Glutamatergic neuron (in vitro differentiated cells): ENCODE measurements around the gene SNAP47. TPM values are rescaled to one million over a fixed set of nuclear protein-coding genes. Genes with fewer than 3 reads are reported as not detected.
"Not testable (repeated sequence)": the region's sequence is repeated elsewhere in the genome, so short reads cannot be mapped to it uniquely, and the experiment has no call there.

Experiments used
- DNase-seq: peaks from one replicate; pipeline ENCODE4 v3.0.0; 2022
- H3K27ac Mint-ChIP-seq: one replicate; pipeline ENCODE4 v1.8.0; 2020; ENCODE audit warnings: mild to moderate bottlenecking, mixed read lengths, inconsistent platforms; ENCODE audit not compliant: unreplicated experiment
- H3K27me3 Mint-ChIP-seq: one replicate; pipeline ENCODE4 v1.8.0; 2020; ENCODE audit warnings: mild to moderate bottlenecking, moderate library complexity, mixed read lengths, inconsistent platforms; ENCODE audit not compliant: unreplicated experiment
- H3K36me3 Mint-ChIP-seq: one replicate; pipeline ENCODE4 v1.8.0; 2020; ENCODE audit warnings: mild to moderate bottlenecking, mixed read lengths, inconsistent platforms; ENCODE audit not compliant: unreplicated experiment
- H3K4me1 Mint-ChIP-seq: one replicate; pipeline ENCODE4 v1.8.0; 2020; ENCODE audit warnings: mild to moderate bottlenecking, low read depth, mixed read lengths, inconsistent platforms; ENCODE audit not compliant: unreplicated experiment
- H3K4me3 Mint-ChIP-seq: one replicate; pipeline ENCODE4 v1.8.0; 2020; ENCODE audit warnings: mild to moderate bottlenecking, mixed read lengths, inconsistent platforms; ENCODE audit not compliant: unreplicated experiment
- H3K9me3 Mint-ChIP-seq: one replicate; pipeline ENCODE4 v1.8.0; 2020; ENCODE audit warnings: mild to moderate bottlenecking, moderate library complexity, mixed read lengths, inconsistent platforms; ENCODE audit not compliant: unreplicated experiment
- total RNA-seq: library from RNA; stranded (reverse); fragmentation: NEBNext Ultra II Directional; extraction: Animal tissue kit (Norgen Biotek cat#: 25700); gene quantifications from one replicate; pipeline ENCODE4 v1.2.1, GENCODE V29; 2021; ENCODE audit not compliant: unreplicated experiment
- TF ChIP-seq, protein P1 (sequence below): fragments of 200-600 bp; sonication (generic); IDR thresholded peaks from one replicate; pipeline ENCODE4 v1.5.0; 2021; ENCODE audit not compliant: partially characterized antibody, unreplicated experiment

Gene SNAP47
- total RNA-seq, 1 donor from 2014 or later = 34.0 TPM

- Mint-ChIP-seq H3K36me3 (peaks cover 10% of the 10 kb centered on the region), H3K4me1 (no peaks in the 10 kb centered on the region), H3K4me3 (no peak overlapping the region), H3K27ac (no peak overlapping the region), H3K27me3 (no peaks in the 10 kb centered on the region), H3K9me3 (peaks cover 17% of the 10 kb centered on the region)
- TF ChIP-seq, protein P1, sequence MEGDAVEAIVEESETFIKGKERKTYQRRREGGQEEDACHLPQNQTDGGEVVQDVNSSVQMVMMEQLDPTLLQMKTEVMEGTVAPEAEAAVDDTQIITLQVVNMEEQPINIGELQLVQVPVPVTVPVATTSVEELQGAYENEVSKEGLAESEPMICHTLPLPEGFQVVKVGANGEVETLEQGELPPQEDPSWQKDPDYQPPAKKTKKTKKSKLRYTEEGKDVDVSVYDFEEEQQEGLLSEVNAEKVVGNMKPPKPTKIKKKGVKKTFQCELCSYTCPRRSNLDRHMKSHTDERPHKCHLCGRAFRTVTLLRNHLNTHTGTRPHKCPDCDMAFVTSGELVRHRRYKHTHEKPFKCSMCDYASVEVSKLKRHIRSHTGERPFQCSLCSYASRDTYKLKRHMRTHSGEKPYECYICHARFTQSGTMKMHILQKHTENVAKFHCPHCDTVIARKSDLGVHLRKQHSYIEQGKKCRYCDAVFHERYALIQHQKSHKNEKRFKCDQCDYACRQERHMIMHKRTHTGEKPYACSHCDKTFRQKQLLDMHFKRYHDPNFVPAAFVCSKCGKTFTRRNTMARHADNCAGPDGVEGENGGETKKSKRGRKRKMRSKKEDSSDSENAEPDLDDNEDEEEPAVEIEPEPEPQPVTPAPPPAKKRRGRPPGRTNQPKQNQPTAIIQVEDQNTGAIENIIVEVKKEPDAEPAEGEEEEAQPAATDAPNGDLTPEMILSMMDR = no peak
- DNase-seq = no peak
These were observed 25.8 kb upstream of the SNAP47 start for GRCh38 chr1:227709451-227709850.

- Mint-ChIP-seq H3K36me3 (peaks cover 14% of the 10 kb centered on the region), H3K9me3 (peaks cover 15% of the 10 kb centered on the region)
- H3K4me1 Mint-ChIP-seq, DNase-seq, H3K27me3 Mint-ChIP-seq, H3K27ac Mint-ChIP-seq, H3K4me3 Mint-ChIP-seq: not testable (repeated sequence)
These were observed 24.8 kb upstream of the SNAP47 start for GRCh38 chr1:227710474-227710873.

GRCh38 chr1:227712648-227713047 is 22.6 kb upstream of the SNAP47 start:
- peaks cover 22% of the 10 kb centered on the region for H3K9me3 Mint-ChIP-seq
- no peaks in the 10 kb centered on the region for H3K4me1 Mint-ChIP-seq
- H3K36me3 Mint-ChIP-seq = peaks cover 24% of the 10 kb centered on the region
- no peak overlapping the region for H3K27ac Mint-ChIP-seq
- TF ChIP-seq, protein P1 = no peak
- DNase-seq = no peak
- no peaks in the 10 kb centered on the region for H3K27me3 Mint-ChIP-seq
- H3K4me3 Mint-ChIP-seq = no peak overlapping the region

DNA sequence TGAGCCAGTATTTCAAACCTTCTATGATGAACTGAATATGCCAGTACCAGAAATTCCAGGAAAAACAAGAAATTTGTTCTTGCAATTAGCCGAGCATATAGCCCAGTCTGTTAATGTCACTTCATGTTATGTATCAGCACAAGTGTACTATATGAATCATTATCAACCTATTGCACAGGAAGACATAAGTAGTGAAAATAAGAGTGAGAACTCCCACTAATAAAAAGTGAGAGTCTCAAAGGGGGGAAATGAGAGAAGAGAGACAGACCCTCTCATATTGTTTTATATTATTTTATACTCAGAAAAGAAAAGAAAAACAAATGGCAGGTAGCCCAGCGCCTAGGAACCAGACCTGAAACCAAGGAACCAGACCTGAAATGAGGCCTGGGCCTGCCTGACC is 16.3 kb upstream of the SNAP47 start:
- no peak for DNase-seq
- Mint-ChIP-seq H3K4me3 (no peak overlapping the region), H3K9me3 (peaks cover 29% of the 10 kb centered on the region), H3K36me3 (peaks cover 32% of the 10 kb centered on the region), H3K27ac (no peak overlapping the region), H3K4me1 (no peaks in the 10 kb centered on the region), H3K27me3 (peaks cover 3% of the 10 kb centered on the region)
- TF ChIP-seq, protein P1 = no peak

DNA sequence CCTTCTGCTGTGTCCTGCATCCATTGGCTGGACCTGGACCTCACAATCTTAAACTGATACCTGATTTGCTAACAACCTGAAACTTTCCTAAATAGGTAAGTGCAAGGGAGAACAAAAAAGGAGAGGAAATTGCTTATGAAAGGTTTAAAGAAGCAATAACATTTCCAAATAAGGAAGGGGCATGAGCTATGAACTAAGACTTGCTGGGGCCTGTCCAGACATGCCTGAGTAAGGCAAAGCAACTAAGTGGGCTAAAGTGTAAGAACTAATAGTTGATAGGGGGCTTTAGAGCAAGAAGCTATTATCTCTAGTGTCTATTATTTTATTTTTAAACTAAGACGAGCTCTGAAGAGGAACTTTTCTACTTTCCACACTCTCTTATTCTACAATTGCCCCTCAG is 11.8 kb upstream of the SNAP47 start:
- peaks cover 12% of the 10 kb centered on the region for H3K27me3 Mint-ChIP-seq
- peaks cover 13% of the 10 kb centered on the region for H3K36me3 Mint-ChIP-seq
- TF ChIP-seq, protein P1 = no peak
- DNase-seq = no peak
- H3K27ac Mint-ChIP-seq = no peak overlapping the region
- H3K4me1 Mint-ChIP-seq = peaks cover 4% of the 10 kb centered on the region
- no peak overlapping the region for H3K4me3 Mint-ChIP-seq
- peaks cover 19% of the 10 kb centered on the region for H3K9me3 Mint-ChIP-seq

GRCh38 chr1:227725046-227725445 is 10.2 kb upstream of the SNAP47 start:
- Mint-ChIP-seq H3K4me3 (no peak overlapping the region), H3K9me3 (peaks cover 16% of the 10 kb centered on the region)
- DNase-seq = no peak

More at GRCh38 chr1:227725046-227725445, 10.2 kb upstream of the SNAP47 start:
- peaks cover 6% of the 10 kb centered on the region for H3K36me3 Mint-ChIP-seq
- H3K4me1 Mint-ChIP-seq = peaks cover 4% of the 10 kb centered on the region
- H3K27me3 Mint-ChIP-seq = peaks cover 12% of the 10 kb centered on the region
- no peak overlapping the region for H3K27ac Mint-ChIP-seq
- TF ChIP-seq, protein P1 = no peak
